ENCODE data around the gene PTPRN2. TPM values are rescaled to one million over a fixed set of nuclear protein-coding genes. Genes with fewer than 3 reads are reported as not detected.
"Not testable (repeated sequence)": the region's sequence is repeated elsewhere in the genome, so short reads cannot be mapped to it uniquely, and the experiment has no call there.

Gene PTPRN2
- polyA plus RNA-seq, 1 donor = 1.7 TPM

- no peak for DNase-seq (ENCODE audit: low read depth)
Measured at GRCh38 chr7:158368449-158368848, 219.2 kb downstream of the PTPRN2 start.

- no peak for DNase-seq (ENCODE audit: low read depth)
Measured at GRCh38 chr7:158367634-158367982, 220.0 kb downstream of the PTPRN2 start.

- no peak for DNase-seq (ENCODE audit: low read depth)
Measured at GRCh38 chr7:158366916-158367633, 220.5 kb downstream of the PTPRN2 start.

GRCh38 chr7:158366346-158366745 is 221.3 kb downstream of the PTPRN2 start:
- no peak for DNase-seq (ENCODE audit: low read depth)

GRCh38 chr7:158365267-158365666 is 222.4 kb downstream of the PTPRN2 start:
- no peak for DNase-seq (ENCODE audit: low read depth)

- DNase-seq (ENCODE audit: low read depth) = no peak
Measured at GRCh38 chr7:158364451-158364850, 223.2 kb downstream of the PTPRN2 start.

GRCh38 chr7:158362912-158363905 is 224.4 kb downstream of the PTPRN2 start:
- DNase-seq (ENCODE audit: low read depth) = no peak

- no peak for DNase-seq (ENCODE audit: low read depth)
Measured at GRCh38 chr7:158362001-158362400, 225.6 kb downstream of the PTPRN2 start.

GRCh38 chr7:158361326-158361946 is 226.2 kb downstream of the PTPRN2 start:
- no peak for DNase-seq (ENCODE audit: low read depth)

- no peak for DNase-seq (ENCODE audit: low read depth)
Measured at GRCh38 chr7:158358926-158359645, 228.5 kb downstream of the PTPRN2 start.

GRCh38 chr7:158357898-158358821 is 229.5 kb downstream of the PTPRN2 start:
- DNase-seq (ENCODE audit: low read depth) = no peak

GRCh38 chr7:158357106-158357897 is 230.3 kb downstream of the PTPRN2 start:
- no peak for DNase-seq (ENCODE audit: low read depth)

- DNase-seq (ENCODE audit: low read depth) = no peak
Measured at GRCh38 chr7:158356454-158356853, 231.2 kb downstream of the PTPRN2 start.

- no peak for DNase-seq (ENCODE audit: low read depth)
Measured at GRCh38 chr7:158355456-158356065, 232.1 kb downstream of the PTPRN2 start.

- no peak for DNase-seq (ENCODE audit: low read depth)
Measured at GRCh38 chr7:158354861-158355260, 232.8 kb downstream of the PTPRN2 start.

GRCh38 chr7:158353606-158354570 is 233.7 kb downstream of the PTPRN2 start:
- DNase-seq (ENCODE audit: low read depth) = no peak

GRCh38 chr7:158351899-158352729 is 235.5 kb downstream of the PTPRN2 start:
- DNase-seq (ENCODE audit: low read depth) = not testable (repeated sequence)
